Transverse colon (tissue), 4 donors: Measurements from ENCODE around the gene SRSF2.

Experiments used
- CTCF ChIP-seq, 5 experiments: fragments of 200-600 bp in 3 of 5; fragments of 450-650 bp in 2 of 5; sonication (generic) in 3 of 5; IDR thresholded peaks; 1 replicate in 2 of 5; 2 replicates in 3 of 5; pipeline ENCODE4 v1.5.1; 2016 to 2017; ENCODE audit warnings: antibody characterized with exemption in 5 of 5, inconsistent platforms in 3 of 5, mild to moderate bottlenecking in 2 of 5, moderate library complexity in 1 of 5
- EP300 ChIP-seq: sonication (generic); formaldehyde crosslinking; IDR thresholded peaks from one replicate; pipeline ENCODE4 v1.6.1; 2017; ENCODE audit warnings: antibody characterized with exemption, low read depth
- POLR2A ChIP-seq: fragments of 450-650 bp; IDR thresholded peaks from one replicate; pipeline ENCODE4 v1.6.1; 2016; ENCODE audit warnings: antibody characterized with exemption, mild to moderate bottlenecking, moderate library complexity
- POLR2AphosphoS5 ChIP-seq, 3 donors: sonication (generic); formaldehyde crosslinking; IDR thresholded peaks; one replicate each; pipeline ENCODE4 v1.6.1; 2016; ENCODE audit warnings: antibody characterized with exemption in 3 of 3

- TF ChIP-seq CTCF (IDR thresholded peaks at IDR 0.05) = no peak
- no peak for TF ChIP-seq EP300
- TF ChIP-seq POLR2A = no peak
- no peak for TF ChIP-seq POLR2AphosphoS5 (IDR thresholded peaks at IDR 0.05)
Observed at GRCh38 chr17:76701471-76701967, 35.6 kb downstream of the SRSF2 start.
